ENCODE measurements around the gene SIRT6. TPM values are rescaled to one million over a fixed set of nuclear protein-coding genes. Genes with fewer than 3 reads are reported as not detected.

SIRT6 gene
- total RNA-seq, 1 experiment from 2014 or later = 22.2 TPM

DNA sequence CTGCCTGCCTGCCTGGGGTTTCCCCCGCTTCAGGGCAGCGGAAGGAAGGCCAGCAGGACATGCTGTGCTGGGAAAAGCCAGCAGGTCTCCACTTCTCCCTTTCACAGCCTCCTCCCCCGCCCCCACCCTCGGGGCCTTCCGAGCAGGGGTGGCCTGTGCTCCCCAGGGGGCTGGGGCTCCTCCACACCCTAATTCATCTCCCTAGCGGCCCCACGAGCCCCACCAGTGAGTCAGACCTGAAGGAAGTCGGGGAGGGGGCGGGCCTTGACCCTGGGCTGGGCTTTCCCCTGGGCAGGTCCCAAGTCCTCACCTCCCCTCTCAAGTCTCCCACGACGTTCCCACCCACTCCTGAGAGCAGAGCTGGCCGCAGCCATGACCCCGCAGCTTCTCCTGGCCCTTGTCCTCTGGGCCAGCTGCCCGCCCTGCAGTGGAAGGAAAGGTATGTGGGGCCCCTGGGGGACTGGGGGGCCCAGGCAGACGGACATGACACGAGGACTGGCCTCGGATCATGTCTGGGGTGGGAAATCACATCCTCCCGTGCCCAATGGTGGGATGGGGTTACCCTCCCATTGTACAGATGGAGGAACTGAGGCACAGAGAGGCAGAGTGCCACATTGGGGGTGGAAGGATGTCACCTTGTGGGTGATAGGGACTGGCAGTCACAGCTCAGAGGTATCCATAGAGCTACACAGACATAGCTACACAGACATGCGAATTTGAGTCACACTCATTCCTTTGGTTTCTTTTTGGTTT lies 47.0 kb upstream of the SIRT6 start, which contains the start of gene EBI3:
TSS of gene EBI3 (plus strand) at position 345 of the 753 bp plus-strand sequence. CDS start at position 373, 28 bp downstream.
- H3F3A ChIP-seq (ENCODE audit: insufficient read depth, low read depth) = no peaks in the 10 kb centered on the region
- BruUV-seq (replicated peaks) = no TSS peak
- no peaks in the 10 kb centered on the region for H3K9me2 ChIP-seq (ENCODE audit: insufficient read depth)
- no peaks in the 10 kb centered on the region for H3K4me1 ChIP-seq (replicated peaks; ENCODE audit: insufficient read depth)
- CTCF ChIA-PET = no interaction called here
- no peaks in the 10 kb centered on the region for H3K36me3 ChIP-seq (ENCODE audit: low read depth)
- H3K27me3 ChIP-seq (ENCODE audit: insufficient read depth, low read depth) = no peaks in the 10 kb centered on the region
- peak within 1 kb of the TSS; percentile 57 for H3K4me2 ChIP-seq
- POLR2A ChIA-PET (ENCODE audit: unreplicated experiment) = interaction anchor here (0.6 kb wide), 1 partner anchor 306 kb away, joined by 6 read pairs; the partner anchor contains the start of gene PLIN5
- DNase-seq = peak in 1 of 2 experiments; percentile 43
- TF ChIP-seq, protein P1, sequence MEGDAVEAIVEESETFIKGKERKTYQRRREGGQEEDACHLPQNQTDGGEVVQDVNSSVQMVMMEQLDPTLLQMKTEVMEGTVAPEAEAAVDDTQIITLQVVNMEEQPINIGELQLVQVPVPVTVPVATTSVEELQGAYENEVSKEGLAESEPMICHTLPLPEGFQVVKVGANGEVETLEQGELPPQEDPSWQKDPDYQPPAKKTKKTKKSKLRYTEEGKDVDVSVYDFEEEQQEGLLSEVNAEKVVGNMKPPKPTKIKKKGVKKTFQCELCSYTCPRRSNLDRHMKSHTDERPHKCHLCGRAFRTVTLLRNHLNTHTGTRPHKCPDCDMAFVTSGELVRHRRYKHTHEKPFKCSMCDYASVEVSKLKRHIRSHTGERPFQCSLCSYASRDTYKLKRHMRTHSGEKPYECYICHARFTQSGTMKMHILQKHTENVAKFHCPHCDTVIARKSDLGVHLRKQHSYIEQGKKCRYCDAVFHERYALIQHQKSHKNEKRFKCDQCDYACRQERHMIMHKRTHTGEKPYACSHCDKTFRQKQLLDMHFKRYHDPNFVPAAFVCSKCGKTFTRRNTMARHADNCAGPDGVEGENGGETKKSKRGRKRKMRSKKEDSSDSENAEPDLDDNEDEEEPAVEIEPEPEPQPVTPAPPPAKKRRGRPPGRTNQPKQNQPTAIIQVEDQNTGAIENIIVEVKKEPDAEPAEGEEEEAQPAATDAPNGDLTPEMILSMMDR (conservative IDR thresholded peaks at IDR 0.05) = no peak
- no peak for TF ChIP-seq EZH2 (IDR thresholded peaks at IDR 0.05; ENCODE audit: low read depth)
- H4K20me1 ChIP-seq (ENCODE audit: insufficient read depth) = no peaks in the 10 kb centered on the region
- no peak within 1 kb of the TSS for H2AFZ ChIP-seq
- intact Hi-C loops (cut with micrococcal nuclease; ENCODE audit: unreplicated experiment) = no loop called here
- no peaks in the 10 kb centered on the region for H3K79me2 ChIP-seq (ENCODE audit: low read depth)
- no peak within 1 kb of the TSS for H3K27ac ChIP-seq
- no peak within 1 kb of the TSS for H3K4me3 ChIP-seq
- H3K9me3 ChIP-seq (ENCODE audit: insufficient read depth, low read depth) = no peaks in the 10 kb centered on the region

DNA sequence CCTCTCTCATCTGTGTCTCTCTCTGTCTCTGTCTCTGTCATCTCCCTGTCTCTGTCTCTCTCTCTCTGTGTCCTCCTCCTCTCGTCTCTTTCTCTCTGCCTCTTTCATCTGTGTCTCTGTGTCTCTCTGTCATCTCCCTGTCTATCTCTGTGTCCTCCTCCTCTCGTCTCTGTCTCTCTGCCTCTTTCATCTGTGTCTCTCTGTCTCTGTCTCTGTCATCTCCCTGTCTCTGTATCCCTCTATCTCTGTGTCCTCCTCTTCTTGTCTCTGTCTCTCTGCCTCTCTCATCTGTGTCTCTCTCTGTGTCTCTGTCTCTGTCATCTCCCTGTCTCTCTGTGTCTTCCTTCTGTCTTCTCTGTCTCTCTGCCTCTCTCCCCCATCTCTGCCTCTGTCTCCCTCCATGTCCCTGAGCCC lies 46.4 kb upstream of the SIRT6 start:
- Histone ChIP-seq H3F3A (ENCODE audit: insufficient read depth, low read depth) (no peaks in the 10 kb centered on the region), H4K20me1 (ENCODE audit: insufficient read depth) (no peaks in the 10 kb centered on the region), H3K27ac (no peak overlapping the region), H3K9me2 (ENCODE audit: insufficient read depth) (no peaks in the 10 kb centered on the region), H3K4me3 (no peak overlapping the region), H3K79me2 (ENCODE audit: low read depth) (no peaks in the 10 kb centered on the region), H2AFZ (no peak overlapping the region), H3K9me3 (ENCODE audit: insufficient read depth, low read depth) (no peaks in the 10 kb centered on the region), H3K4me1 (replicated peaks; ENCODE audit: insufficient read depth) (no peaks in the 10 kb centered on the region), H3K4me2 (peak overlapping the region; percentile 57), H3K36me3 (ENCODE audit: low read depth) (no peaks in the 10 kb centered on the region), H3K27me3 (ENCODE audit: insufficient read depth, low read depth) (no peaks in the 10 kb centered on the region)
- ChIA-PET CTCF (no interaction called here), POLR2A (ENCODE audit: unreplicated experiment) (no interaction called here)
- DNase-seq = no peak
- BruUV-seq (replicated peaks) = no TSS peak
- intact Hi-C loops (cut with micrococcal nuclease; ENCODE audit: unreplicated experiment) = no loop called here
- TF ChIP-seq, protein P1 (conservative IDR thresholded peaks at IDR 0.05) = no peak

DNA sequence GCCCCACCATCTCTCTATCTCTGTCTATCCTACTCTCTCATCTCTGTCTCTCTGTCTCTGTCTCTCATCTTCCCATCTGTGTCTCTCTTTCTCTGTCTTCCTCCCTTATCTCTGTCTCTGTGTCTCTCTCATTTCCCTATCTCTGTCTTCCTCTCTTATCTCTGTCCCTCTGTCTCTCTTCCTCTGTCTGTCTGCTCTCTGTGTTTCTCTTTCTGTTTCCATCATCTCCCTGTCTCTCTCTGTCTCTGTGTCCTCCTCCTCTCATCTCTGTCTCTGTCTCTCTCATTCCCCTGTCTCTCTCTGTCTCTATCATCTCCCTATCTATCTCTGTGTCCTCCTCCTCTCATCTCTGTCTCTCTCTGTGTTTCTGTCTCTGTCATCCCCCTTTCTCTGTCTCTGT lies 45.4 kb upstream of the SIRT6 start:
- BruUV-seq (replicated peaks) = no TSS peak
- Histone ChIP-seq H3K27me3 (ENCODE audit: insufficient read depth, low read depth) (no peaks in the 10 kb centered on the region), H3K36me3 (ENCODE audit: low read depth) (no peaks in the 10 kb centered on the region), H3F3A (ENCODE audit: insufficient read depth, low read depth) (no peaks in the 10 kb centered on the region), H4K20me1 (ENCODE audit: insufficient read depth) (no peaks in the 10 kb centered on the region), H3K4me3 (no peak overlapping the region), H3K9me3 (ENCODE audit: insufficient read depth, low read depth) (no peaks in the 10 kb centered on the region), H3K9me2 (ENCODE audit: insufficient read depth) (no peaks in the 10 kb centered on the region), H3K4me1 (replicated peaks; ENCODE audit: insufficient read depth) (no peaks in the 10 kb centered on the region), H2AFZ (no peak overlapping the region), H3K4me2 (no peak overlapping the region), H3K27ac (no peak overlapping the region), H3K79me2 (ENCODE audit: low read depth) (no peaks in the 10 kb centered on the region)
- intact Hi-C loops (cut with micrococcal nuclease; ENCODE audit: unreplicated experiment) = no loop called here
- ChIA-PET CTCF (no interaction called here), POLR2A (ENCODE audit: unreplicated experiment) (no interaction called here)
- DNase-seq = no peak
- TF ChIP-seq EZH2 (IDR thresholded peaks at IDR 0.05; ENCODE audit: low read depth) = no peak
- TF ChIP-seq, protein P1 (conservative IDR thresholded peaks at IDR 0.05) = no peak

Measured in PC-9 (cell line).